Fibroblast of pulmonary artery (primary cell): ENCODE measurements around the gene BRF1.

Experiments used
- DNase-seq: peaks from one replicate; pipeline ENCODE4 v3.0.0-alpha.2; 2010; ENCODE audit warnings: low read depth
- H3K4me3 ChIP-seq: replicated peaks from 2 replicates; pipeline ENCODE4 v1.5.1; 2011; ENCODE audit warnings: low read depth, mild to moderate bottlenecking, control low read depth, low read length, moderate library complexity
- TF ChIP-seq, protein P1 (sequence below): IDR thresholded peaks from 2 replicates; pipeline ENCODE4 v1.5.1; 2011; ENCODE audit warnings: mild to moderate bottlenecking, control low read depth, low read length, inconsistent platforms; ENCODE audit errors: missing control alignments

Gene BRF1

GRCh38 chr14:105218611-105219010 lies 82.2 kb downstream of the BRF1 start:
- TF ChIP-seq, protein P1, sequence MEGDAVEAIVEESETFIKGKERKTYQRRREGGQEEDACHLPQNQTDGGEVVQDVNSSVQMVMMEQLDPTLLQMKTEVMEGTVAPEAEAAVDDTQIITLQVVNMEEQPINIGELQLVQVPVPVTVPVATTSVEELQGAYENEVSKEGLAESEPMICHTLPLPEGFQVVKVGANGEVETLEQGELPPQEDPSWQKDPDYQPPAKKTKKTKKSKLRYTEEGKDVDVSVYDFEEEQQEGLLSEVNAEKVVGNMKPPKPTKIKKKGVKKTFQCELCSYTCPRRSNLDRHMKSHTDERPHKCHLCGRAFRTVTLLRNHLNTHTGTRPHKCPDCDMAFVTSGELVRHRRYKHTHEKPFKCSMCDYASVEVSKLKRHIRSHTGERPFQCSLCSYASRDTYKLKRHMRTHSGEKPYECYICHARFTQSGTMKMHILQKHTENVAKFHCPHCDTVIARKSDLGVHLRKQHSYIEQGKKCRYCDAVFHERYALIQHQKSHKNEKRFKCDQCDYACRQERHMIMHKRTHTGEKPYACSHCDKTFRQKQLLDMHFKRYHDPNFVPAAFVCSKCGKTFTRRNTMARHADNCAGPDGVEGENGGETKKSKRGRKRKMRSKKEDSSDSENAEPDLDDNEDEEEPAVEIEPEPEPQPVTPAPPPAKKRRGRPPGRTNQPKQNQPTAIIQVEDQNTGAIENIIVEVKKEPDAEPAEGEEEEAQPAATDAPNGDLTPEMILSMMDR: no peak
- H3K4me3 ChIP-seq: no peak overlapping the region
- DNase-seq: no peak

DNA sequence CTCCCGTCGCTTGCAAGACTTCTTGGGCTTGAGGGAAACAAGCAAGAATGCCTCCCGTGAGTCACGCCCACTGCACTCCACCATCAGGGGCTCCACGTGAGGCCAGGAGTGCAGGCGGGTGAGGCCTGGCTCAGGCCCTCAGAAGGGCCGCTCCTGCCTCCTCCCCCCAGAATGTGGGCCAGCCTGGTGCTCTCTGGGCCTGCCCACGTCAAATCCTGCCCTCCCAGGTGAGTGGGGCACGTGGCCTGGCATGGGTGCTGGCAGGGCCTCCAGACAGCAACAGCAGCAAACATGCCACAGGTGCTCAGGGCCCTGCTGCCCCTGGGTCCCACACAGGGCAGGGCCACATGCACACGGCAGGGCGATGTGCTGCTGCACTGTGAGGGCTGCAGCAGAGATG lies 83.0 kb downstream of the BRF1 start:
- no peak for DNase-seq
- TF ChIP-seq, protein P1: no peak
- H3K4me3 ChIP-seq: no peak overlapping the region

GRCh38 chr14:105216490-105217247 lies 84.1 kb downstream of the BRF1 start:
- TF ChIP-seq, protein P1: no peak
- DNase-seq: no peak
- H3K4me3 ChIP-seq: no peak overlapping the region

DNA sequence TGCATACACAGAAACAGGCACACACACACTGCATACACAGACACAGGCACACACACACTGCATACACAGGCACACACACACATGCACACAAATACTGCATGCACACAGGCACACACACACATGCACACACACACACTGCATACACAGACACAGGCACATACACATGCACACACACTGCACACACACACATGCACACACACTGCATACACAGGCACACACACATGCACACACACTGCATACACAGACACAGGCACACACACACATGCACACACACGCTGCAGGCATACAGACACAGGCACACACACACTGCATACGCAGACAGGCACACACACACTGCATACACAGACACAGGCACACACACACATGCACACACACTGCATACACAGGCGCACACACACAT lies 85.2 kb downstream of the BRF1 start:
- H3K4me3 ChIP-seq: no peak overlapping the region
- DNase-seq: no peak
- TF ChIP-seq, protein P1: no peak

GRCh38 chr14:105214324-105214915 lies 86.4 kb downstream of the BRF1 start:
- TF ChIP-seq, protein P1: no peak
- no peak for DNase-seq

GRCh38 chr14:105213361-105213760 lies 87.4 kb downstream of the BRF1 start:
- H3K4me3 ChIP-seq: no peak overlapping the region
- TF ChIP-seq, protein P1: no peak
- DNase-seq: no peak

More at GRCh38 chr14:105214324-105214915, 86.4 kb downstream of the BRF1 start:
- H3K4me3 ChIP-seq: no peak overlapping the region
